HG03045 (cell line): ENCODE measurements around the gene PARP16.

ENCODE experiments used
- ATAC-seq: cut with Tn5 transposase; IDR thresholded peaks from one replicate; pipeline ENCODE4 v1.9.1; 2021; ENCODE audit warnings: mild to moderate bottlenecking, moderate library complexity; ENCODE audit not compliant: unreplicated experiment

The PARP16 gene

DNA sequence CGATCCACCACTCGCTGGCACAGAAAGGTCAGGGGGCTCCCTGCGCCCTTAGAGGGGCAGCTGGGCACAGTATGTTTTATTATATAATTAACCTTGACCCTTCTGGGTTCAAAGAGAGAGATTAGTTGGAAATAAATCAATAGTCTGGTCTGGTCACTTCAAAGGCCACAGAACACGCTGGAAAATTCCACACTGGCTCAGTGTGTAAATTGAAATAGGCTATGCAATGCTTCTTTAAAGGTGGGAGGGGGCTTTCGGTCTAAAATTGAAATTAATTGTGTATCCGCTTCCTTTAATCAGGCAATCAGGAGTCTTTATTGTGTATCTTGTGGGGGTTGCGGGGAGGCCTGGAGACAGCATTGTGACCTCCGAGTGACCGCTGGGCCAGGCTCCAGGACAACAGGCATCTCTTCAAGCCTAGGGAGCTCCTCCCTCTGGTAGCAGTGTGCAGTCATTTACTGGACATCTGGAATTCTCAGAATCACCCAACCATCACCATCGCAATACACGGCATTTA, 25.8 kb upstream of the PARP16 start:
- no peak for ATAC-seq

DNA sequence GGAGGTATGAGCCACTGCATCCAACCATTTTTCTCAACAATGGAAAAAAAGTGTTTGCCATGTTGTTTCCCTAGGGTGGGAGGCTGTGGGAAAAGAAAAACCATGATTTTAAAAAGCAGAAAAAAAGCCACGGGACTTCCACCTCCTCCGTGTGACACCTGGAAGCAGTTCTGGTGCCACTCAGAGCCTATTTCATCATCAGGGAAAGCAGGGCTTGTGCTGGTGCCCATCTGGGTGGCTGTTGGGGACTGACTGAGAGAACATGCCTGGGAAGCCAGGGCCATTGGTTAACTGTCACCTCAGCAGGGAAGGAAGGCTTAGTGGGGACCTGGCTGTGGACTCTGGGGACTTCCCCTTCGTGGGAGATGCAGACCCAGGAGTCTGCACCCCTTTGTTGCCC, 25.1 kb upstream of the PARP16 start:
- ATAC-seq, result no peak

DNA sequence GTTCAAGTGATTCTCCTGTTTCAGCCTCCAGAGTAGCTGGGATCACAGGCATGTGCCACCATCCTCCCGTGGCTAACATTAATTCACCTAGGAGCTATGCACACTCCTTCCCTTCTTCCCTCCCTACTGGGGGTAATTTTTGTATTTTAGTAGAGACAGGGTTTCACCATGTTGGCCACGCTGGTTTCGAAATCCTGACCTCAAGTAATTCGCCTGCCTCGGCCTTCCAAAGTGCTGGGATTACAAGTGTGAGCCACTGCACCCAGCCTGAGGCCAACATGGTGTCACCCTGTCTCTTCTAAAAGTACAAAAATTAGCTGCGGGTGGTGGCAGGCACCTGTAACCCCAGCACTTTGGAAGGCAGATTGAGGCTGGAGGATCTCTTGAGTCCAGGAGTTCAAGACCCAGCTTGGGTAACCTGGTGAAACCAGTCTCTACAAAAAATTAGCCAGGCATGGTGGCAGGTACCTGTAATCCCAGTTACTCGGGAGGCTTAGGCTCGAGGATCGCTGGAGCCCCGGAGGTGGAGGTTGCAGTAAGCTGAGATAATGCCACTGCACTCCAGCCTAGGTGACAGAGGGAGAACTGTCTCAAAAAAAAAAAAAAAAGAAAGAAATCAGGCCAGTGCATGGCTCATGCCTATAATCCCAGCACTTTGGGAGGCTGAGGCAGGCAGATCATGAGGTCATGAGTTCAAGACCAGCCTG, 23.9 kb upstream of the PARP16 start:
- ATAC-seq, result no peak

DNA sequence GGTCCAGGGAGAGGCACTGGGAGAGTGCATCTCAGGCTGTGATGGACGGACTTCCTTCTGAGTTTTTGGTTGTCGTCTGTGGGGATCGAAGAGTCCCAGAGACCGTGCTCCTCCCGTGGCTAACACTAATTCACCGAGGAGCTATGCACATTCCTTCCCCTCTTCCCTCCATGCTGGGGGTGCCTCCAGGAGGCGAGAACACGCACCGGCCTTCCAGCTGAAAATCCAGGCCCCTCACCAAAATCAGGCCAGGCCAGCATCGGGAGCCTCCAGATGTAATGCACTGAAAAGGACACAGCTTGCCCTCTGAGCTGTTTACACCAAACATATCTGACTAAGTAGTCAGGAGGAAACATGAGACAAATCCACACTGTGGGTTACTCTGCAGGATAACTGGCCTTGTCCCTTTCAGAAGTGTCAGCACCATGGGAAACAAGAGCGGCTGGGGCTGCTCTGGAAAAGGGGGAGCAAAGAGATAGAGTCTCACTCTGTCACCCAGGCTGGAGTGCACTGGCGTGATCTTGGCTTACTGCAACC, 23.3 kb upstream of the PARP16 start:
- ATAC-seq, result no peak

DNA sequence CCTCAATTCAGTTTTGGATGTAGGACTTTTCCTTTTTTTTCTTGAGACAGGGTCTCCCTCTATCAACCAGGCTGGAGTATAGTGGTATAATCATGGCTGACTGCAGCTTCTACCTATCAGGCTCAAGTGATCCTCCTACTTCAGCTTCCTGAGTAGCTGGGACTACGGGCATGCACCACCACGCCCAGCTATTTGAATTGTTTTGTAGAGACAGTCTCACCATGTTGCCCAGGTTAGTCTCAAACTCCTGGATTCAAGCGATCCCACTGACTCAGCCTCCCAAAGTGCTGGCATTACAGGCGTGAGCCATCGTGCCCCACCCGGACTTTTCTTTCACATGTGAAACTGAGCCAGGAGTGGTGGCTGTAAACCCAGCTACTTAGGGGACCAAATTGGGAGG, 21.3 kb upstream of the PARP16 start:
- no peak for ATAC-seq

DNA sequence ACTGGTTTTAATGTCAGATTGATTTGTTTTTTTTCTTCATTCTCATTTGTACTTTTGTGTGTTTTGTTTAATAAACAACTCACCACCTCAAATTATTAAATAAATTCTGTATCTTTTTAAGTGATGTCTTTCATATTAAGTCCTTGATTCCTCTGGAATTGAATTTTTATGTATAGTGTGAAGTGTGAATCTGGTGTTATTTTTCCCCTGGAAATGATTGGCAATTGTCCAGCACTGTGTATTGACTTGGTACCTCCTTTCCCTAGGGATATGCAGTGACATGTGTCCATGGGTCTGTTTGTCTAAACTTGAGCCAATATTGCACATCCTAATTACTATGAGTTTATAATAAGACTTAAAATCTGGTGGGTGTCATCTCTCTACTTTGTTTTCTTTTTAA, 19.9 kb upstream of the PARP16 start:
- ATAC-seq, result no peak

DNA sequence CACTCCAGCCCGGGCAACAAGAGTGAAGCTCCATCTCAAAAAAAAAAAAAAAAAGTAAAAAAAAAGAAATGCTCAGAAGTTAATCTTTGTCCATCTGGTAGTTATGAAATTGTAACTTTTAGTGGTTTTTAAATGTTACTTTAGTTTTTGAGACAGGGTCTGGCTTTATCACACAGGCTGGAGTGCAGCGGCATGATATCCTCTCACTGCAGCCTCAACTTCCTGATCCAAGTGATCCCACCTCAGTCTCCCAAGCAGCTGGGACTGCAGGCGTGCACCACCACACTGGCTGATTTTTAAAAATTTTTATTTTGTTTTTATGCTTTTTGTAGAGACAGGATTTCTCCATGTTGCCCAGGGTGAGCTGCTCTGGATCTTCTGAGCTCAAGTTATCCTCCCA, 19.1 kb upstream of the PARP16 start:
- no peak for ATAC-seq

DNA sequence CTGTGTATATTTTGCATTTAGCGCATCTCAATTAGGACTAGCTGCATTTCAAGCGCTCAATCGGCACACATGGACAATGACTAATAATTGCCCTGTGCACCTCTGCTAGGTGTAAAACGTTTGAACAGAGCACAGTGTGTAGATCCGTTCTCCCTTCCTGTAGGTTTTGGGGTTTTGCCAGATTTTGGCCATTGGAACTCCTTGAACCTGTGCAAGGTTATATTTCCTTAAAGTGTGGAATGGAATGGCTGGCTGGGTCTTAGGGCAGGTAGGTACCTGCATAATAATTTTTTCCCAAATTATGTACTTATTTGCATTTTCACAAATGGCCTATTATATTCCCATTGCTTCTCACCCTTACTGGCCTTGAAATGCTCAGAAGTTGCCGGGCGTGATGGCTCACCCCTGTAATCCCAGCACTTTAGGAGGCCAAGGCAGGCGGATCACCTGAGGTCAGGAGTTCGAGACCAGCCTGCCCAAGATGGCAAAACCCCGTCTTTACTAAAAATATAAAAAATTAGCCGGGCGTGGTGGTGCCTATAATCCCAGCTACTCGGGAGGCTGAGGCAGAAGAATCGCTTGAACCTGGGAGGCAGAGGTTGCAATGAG, 18.6 kb upstream of the PARP16 start:
- ATAC-seq, result no peak

DNA sequence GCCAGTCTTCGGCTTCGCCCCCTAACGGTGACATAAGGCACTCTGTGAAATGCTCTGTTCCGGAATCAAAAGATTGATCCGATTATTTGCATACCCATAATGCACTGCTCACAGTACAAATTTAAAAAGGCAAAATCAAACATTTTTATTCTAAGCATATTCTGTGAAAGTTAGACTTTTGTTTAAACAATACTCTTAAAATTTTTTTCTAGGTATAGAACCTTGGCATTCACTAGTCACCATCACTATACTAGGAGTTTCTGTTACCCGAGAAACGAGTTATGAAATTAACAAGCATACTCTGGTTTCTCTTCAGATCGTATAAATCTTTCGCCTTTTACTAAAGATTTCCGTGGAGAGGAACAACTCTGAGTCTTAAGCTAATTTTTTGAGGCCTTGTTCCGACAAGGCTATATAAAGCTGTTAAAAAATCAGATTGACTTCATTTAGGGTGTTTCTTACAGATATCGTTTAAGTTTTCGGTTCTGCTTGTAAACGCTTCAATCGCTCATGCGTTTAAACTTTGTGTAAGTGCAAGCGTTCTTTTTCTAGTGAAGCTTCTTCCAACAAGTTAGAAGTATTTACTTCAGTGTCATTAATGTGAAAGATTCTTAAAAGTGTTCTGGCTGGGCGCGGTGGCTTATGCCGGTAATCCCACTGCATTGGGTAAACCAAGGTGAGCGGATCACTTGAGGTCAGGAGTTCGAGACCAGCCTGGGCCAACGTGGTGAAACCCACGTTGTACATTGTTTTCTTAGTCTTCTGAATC, 17.9 kb upstream of the PARP16 start, which contains the start of gene RNU5B-1:
Gene RNU5B-1, plus strand, starts transcription at position 297 of the 769 bp plus-strand sequence.
- peak; percentile 65 for ATAC-seq

DNA sequence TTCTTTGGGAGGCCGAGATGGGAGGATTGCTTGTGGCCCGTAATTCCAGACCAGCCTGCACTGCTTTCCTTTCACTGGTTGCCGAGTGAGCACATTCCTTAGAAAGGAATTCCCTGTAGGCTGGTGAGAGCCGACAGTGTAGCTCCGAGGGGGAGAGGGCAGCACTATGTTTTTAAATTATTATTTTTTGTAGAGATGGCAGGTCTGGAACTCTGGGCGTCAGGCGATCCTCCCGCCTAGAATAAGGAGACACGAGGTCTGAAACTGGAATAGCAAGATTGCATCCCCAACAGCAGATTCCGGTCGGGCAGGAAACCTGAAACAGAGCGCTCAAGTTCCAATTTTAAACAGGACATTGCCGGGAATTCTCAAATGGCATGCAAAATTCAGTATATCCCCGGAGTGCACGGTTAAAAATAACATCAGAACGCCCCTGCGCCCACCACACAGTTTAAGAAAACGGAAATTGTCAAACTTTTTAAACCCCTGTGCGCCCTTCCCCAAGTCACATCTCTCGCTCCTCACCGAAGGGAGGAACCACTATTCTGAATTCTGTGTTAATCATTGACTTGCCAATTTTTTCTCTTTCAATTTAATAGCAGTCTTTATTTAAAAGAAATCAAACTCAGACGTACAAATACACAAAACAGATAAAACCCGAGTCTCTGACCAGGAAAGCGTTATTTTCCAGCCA, 17.2 kb upstream of the PARP16 start:
- ATAC-seq, result peak; percentile 14

DNA sequence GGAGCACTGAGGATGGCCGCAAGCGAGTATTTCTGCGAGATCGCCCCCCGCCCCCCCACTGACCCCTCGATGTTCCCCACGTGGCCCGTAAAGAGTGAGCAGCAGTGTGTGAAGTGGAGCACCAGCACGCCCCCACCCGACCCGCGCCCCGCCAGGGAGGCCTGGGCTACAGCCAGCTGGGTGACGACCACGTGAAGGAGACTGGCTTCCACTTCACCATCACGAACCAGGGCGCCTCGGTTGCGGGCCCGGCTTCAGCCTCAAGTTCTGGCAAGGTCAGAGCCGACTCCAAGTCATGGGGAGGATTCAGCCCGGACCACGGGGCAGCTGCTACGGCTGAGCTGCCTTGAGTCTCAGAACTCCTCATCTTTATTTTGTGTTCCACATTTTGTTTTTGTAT, 15.4 kb upstream of the PARP16 start:
- no peak for ATAC-seq

DNA sequence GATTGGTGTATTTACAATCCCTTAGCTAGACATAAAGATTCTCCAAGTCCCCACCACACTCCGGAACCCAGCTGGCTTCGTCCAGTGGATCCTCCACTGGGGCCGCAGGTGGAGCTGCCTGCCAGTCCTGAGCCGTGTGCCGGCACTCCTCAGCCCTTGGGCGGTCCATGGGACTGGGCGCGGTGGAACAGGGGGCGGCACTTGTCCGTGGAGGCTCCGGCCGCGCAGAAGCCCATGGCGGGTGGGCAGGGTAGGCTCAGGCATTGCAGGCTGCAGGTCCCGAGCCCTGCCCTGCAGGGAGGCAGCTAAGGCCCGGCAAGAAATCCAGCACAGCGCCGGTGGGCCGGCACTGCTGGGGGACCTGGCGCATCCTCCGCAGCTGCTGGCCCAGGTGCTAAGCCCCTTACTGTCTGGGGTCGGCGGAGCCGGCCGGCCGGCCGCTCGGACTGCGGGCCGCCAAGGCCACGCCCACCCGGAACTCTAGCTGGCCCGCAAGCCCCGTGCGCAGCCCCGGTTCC, 14.3 kb upstream of the PARP16 start:
- no peak for ATAC-seq

DNA sequence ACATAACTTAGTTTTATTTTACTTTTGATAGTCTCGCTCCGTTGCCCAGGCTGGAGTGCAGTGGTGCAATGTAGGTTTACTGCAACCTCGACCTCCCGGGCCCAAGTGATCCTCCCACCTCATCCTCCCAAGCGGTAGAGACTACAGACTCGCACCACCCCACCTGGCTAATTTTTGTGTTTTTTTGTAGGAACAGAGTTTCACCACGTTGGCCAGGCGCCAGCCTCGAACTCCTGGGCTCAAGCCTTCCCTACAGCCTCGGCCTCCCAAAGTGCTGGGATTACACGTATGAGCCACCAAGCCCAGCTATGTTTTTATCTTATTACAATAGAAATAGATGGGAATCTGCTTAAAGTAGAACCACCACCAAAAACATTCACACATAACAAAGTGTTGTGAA, 12.0 kb upstream of the PARP16 start:
- ATAC-seq, result no peak

DNA sequence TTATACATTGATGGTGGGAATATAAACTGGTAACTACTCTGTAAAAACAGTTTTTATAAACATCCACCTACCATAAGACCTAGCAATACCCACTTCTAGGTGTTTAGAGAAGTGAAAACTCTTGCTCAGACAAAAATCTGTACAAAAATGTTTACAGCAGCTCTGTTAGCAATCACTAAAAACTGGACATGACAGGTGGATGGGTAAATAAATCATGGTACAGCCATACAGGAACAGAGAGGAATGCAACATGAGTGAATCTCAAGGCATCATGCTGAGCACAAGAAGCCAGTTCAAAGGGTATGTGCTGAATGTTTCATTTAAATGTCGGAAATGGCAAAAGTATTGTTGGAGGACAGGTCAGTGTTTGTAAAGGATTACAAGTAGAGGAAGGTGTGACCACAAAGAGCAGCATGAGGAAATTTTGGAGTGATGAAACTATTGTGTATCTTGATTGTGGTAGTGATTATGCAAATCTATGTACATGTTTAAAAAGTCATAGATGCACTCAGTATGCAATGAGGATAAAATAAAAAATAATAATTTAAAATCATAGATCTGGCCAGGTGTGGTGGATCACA, 6.3 kb upstream of the PARP16 start:
- no peak for ATAC-seq

DNA sequence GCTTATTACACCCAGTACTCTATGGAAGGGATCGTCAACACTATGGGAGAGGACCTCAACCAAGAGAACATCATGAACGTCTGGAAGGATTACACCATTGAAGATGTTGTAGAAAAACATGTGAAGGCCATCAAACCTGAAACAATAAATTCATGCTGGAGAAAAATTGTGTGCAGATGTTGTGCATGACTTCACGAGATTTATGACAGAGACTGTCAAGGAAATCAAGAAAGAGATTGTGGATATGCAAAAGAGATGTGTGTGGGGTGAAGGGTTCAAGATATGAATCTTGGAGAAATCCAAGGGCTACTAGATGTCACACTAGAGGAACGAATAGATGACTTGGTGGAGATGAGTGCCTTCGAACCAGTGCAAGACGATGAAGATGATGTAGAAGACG, 3.5 kb upstream of the PARP16 start:
- no peak for ATAC-seq

DNA sequence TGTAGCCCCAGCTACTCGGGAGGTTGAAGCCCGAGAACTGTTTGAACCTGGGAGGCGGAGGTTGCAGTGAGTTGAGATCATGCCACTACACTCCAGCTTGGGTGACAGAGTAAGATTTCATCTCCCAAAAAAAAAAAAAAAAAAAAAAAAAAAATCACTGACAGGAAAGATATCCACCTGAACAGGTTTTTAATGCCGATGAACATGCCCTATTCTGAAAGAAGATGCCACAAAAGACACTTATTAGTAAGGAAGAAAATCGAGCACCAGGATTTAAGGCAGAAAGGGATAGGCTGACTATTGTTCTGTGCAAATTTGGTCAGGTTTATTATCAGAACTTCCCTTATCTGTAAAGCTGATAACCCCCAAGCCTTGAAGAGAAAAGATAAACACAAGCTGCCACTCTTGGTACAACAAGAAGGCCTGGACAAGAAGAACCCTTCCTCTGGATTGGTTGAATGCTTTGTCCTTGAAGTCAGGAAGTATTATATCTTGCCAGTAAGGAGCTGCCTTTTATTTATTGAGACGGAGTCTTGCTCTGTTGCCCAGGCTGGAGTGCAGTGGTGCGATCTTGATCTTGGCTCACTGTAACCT, 2.7 kb upstream of the PARP16 start:
- no peak for ATAC-seq

DNA sequence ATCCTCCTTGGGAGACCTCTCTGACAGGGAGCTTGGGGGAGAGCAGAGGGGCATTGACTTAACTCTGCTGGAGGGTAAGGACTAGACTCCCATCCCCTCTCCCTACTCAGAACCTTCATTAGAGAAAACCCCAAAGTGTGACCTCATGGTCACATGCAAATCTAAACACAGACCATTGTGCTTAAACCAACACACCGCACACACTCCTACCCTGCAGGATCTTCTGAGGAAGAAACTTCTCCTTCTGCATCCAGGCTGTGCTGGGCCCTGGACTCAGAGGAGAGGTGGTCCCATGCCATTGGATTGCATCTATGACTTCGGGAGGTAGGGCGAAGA, 805 bp upstream of the PARP16 start:
- no peak for ATAC-seq

DNA sequence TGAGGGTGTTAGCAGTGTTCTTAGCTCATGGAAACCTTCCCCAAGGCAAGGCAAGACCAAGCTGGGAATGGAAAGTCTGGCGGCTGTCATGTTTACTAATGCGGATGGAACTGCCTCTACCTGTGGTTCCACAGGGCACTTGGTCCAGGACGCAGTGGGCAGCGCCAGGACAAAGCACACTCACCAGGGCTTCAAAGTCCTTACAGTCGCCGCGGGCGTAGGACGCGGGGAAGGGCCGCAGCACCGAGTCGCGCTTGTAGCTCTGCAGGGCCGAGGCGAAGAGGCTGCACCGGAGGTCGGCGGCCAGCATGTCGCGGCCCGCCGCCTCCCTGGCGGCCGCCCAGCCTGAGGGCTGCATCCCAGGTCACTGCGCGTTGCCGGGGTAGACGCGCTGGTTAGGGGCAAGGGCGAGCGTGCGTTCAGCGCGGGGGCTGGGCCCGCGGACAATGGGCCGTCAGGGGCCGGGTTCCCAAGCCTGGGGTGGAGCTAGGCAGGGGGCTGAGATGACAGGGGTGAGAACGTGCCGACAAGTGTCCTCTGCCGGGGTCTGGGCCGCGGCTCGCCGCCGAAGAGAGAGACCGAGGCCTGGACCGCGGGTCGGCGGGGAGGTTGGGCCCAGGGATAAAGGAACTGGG, 497 bp downstream of the PARP16 start:
- peak; percentile 36 for ATAC-seq

DNA sequence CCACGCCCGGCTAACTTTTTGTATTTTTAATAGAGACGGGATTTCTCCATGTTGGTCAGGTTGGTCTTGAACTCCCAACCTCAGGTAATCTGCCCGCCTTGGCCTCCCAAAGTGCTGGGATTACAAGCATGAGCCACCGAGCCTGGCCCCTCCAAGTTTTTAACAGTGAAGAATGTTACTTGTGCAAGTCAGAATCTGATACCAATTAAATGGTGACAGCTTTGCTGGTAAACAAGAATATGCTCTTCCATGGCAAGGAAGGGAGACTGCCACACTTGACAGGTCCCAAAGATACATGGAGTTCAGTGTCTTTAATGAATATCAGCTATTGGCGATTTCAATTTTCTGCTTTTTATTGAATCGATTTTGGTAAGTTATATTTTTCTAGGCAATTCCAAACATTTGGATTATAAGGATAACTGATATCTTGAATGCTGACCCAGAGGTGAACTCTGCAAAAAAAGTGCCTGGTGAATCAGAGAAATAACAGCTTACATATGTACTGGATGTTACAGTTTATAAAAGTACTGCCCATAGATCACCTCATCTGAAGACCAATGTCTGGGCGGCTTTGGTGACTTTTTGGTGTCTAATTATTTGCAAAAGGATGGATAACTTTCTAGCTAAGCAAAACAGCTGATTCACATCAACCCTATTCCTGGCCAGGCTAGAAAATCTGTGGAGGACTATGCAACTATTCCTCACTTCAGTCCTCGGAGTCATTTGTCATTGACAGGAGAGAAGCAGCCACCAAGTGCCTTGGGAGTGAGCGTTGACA, 1.2 kb downstream of the PARP16 start:
- no peak for ATAC-seq
